H1 (cell line): ENCODE results near the gene KIAA1614. TPM values are rescaled to one million over a fixed set of nuclear protein-coding genes. Genes with fewer than 3 reads are reported as not detected.
"Not testable (repeated sequence)": the region's sequence is repeated elsewhere in the genome, so short reads cannot be mapped to it uniquely, and the experiment has no call there.

Experiments
- CTCF ChIA-PET: fragments of 300-600 bp; sonication (Branson Sonifier 250); formaldehyde crosslinking; loops from one replicate; lab custom pipeline; 2021; ENCODE audit not compliant: partially characterized antibody; lab: Charles Lee
- POLR2A ChIA-PET: fragments of 300-600 bp; sonication (Branson Sonifier 250); formaldehyde crosslinking; loops from one replicate; lab custom pipeline; 2021; ENCODE audit warnings: inconsistent platforms; ENCODE audit not compliant: partially characterized antibody; lab: Charles Lee
- DNase-seq, 2 experiments: peaks; one replicate each; pipeline versions ENCODE4 v3.0.0 to v3.0.0-alpha.2; 2010 to 2022; ENCODE audit warnings: low spot score in 2 of 2, low read depth in 1 of 2, mixed read lengths in 1 of 2
- FAIRE-seq: peaks from 2 replicates; lab custom pipeline; 2011; peaks lifted over from hg19 to GRCh38; lab: Jason Lieb, UNC
- H2AFZ ChIP-seq: 2 replicates; pipeline ENCODE4 v1.8.1; 2012; ENCODE audit warnings: low read length, inconsistent platforms
- H2AK5ac ChIP-seq: 2 replicates; pipeline ENCODE4 v1.6.1; 2013; ENCODE audit warnings: low read depth, low read length
- H2BK120ac ChIP-seq: replicated peaks from 2 replicates; pipeline ENCODE3; 2013; ENCODE audit warnings: low read depth, low read length, inconsistent platforms
- H2BK12ac ChIP-seq: 2 replicates; pipeline ENCODE4 v1.6.1; 2013; ENCODE audit warnings: low read depth, low read length
- H2BK15ac ChIP-seq: 2 replicates; pipeline ENCODE4 v1.6.1; 2013; ENCODE audit warnings: low read length
- H2BK20ac ChIP-seq: 2 replicates; pipeline ENCODE4 v1.6.1; 2013; ENCODE audit warnings: low read length
- H2BK5ac ChIP-seq: 2 replicates; pipeline ENCODE4 v1.6.1; 2013; ENCODE audit warnings: low read depth, low read length
- H3K14ac ChIP-seq: 2 replicates; pipeline ENCODE4 v1.6.1; 2013; ENCODE audit warnings: inconsistent platforms; ENCODE audit not compliant: insufficient read length
- H3K18ac ChIP-seq: 2 replicates; pipeline ENCODE4 v1.6.1; 2013; ENCODE audit warnings: low read length; ENCODE audit errors: extremely low read depth
- H3K23ac ChIP-seq: 2 replicates; pipeline ENCODE4 v1.6.1; 2013; ENCODE audit warnings: inconsistent platforms; ENCODE audit not compliant: insufficient read length
- H3K23me2 ChIP-seq: 2 replicates; pipeline ENCODE4 v1.6.1; 2013; ENCODE audit warnings: low read depth, low read length
- H3K27ac ChIP-seq: 2 replicates; pipeline ENCODE4 v1.6.1; 2011; ENCODE audit warnings: low read depth, low read length, inconsistent platforms
- H3K27me3 ChIP-seq, 4 experiments: replicated peaks in 1 of 4; 1 replicate in 1 of 4; 2 replicates in 3 of 4; pipeline versions ENCODE4 v1.6.1 to v1.8.1; 2011 to 2013; ENCODE audit warnings: low read length in 3 of 4, mild to moderate bottlenecking in 3 of 4, inconsistent platforms in 2 of 4, mixed read lengths in 2 of 4, moderate library complexity in 1 of 4; ENCODE audit not compliant: control insufficient read depth in 3 of 4, insufficient read depth in 3 of 4; ENCODE audit errors: extremely low read depth in 1 of 4
- H3K36me3 ChIP-seq, 4 experiments: 2 replicates each; pipeline versions ENCODE4 v1.6.1 to v1.8.1; 2011 to 2013; ENCODE audit warnings: mild to moderate bottlenecking in 4 of 4, low read length in 3 of 4, moderate library complexity in 2 of 4, control low read depth in 1 of 4, inconsistent platforms in 1 of 4; ENCODE audit not compliant: insufficient read depth in 4 of 4, control insufficient read depth in 2 of 4
- H3K4ac ChIP-seq: replicated peaks from 2 replicates; pipeline ENCODE3; 2013; ENCODE audit warnings: low read length, low read depth, mixed read lengths, inconsistent platforms; ENCODE audit not compliant: insufficient read length
- H3K4me1 ChIP-seq, 4 experiments: replicated peaks in 1 of 4; 1 replicate in 1 of 4; 2 replicates in 3 of 4; pipeline versions ENCODE4 v1.6.1 to v1.8.1; 2011 to 2013; ENCODE audit warnings: low read length in 3 of 4, inconsistent platforms in 2 of 4, mixed read lengths in 1 of 4; ENCODE audit not compliant: insufficient read depth in 4 of 4, control insufficient read depth in 3 of 4
- H3K4me2 ChIP-seq, 2 experiments: 2 replicates each; pipeline versions ENCODE4 v1.6.1 to v1.8.1; 2011 to 2013; ENCODE audit warnings: low read depth in 2 of 2, low read length in 2 of 2, control low read depth in 1 of 2, inconsistent platforms in 1 of 2, mild to moderate bottlenecking in 1 of 2; ENCODE audit not compliant: insufficient read depth in 1 of 2
- H3K4me3 ChIP-seq, 4 experiments: fragments of 200-600, 300-600 bp in 1 of 4; sonication (generic), shearing (Covaris generic), sonication (Bioruptor Twin) in 1 of 4; 2 replicates each; pipeline versions ENCODE4 v1.5.1 to v1.8.1; 2011 to 2016; ENCODE audit warnings: low read length in 4 of 4, low read depth in 3 of 4, control low read depth in 2 of 4, inconsistent platforms in 2 of 4, mild to moderate bottlenecking in 2 of 4, mixed read lengths in 1 of 4, moderate library complexity in 1 of 4; ENCODE audit not compliant: insufficient read depth in 2 of 4; ENCODE audit errors: extremely low read depth in 1 of 4
- H3K56ac ChIP-seq: replicated peaks from 2 replicates; pipeline ENCODE3; 2013; ENCODE audit warnings: low read depth, mild to moderate bottlenecking, mixed read lengths, low read length, inconsistent platforms; ENCODE audit not compliant: insufficient read length
- H3K79me1 ChIP-seq: 2 replicates; pipeline ENCODE4 v1.6.1; 2013; ENCODE audit warnings: low read depth, low read length, control low read depth
- H3K79me2 ChIP-seq, 2 experiments: 2 replicates each; pipeline versions ENCODE4 v1.6.1 to v1.8.1; 2012 to 2013; ENCODE audit warnings: low read length in 2 of 2, mild to moderate bottlenecking in 2 of 2, inconsistent platforms in 1 of 2; ENCODE audit not compliant: insufficient read depth in 2 of 2, control insufficient read depth in 1 of 2
- H3K9ac ChIP-seq, 4 experiments: replicated peaks in 1 of 4; 1 replicate in 1 of 4; 2 replicates in 3 of 4; pipeline versions ENCODE4 v1.6.1 to v1.8.1; 2011 to 2013; ENCODE audit warnings: low read depth in 3 of 4, low read length in 3 of 4, control low read depth in 2 of 4, mild to moderate bottlenecking in 2 of 4, moderate library complexity in 2 of 4, inconsistent platforms in 1 of 4; ENCODE audit errors: extremely low read depth in 1 of 4
- H3K9me3 ChIP-seq, 2 experiments: 2 replicates each; pipeline versions ENCODE4 v1.6.1 to v1.8.1; 2012 to 2013; ENCODE audit warnings: mild to moderate bottlenecking in 2 of 2, moderate library complexity in 2 of 2, control low read depth in 1 of 2, inconsistent platforms in 1 of 2, low read depth in 1 of 2, low read length in 1 of 2, mixed read lengths in 1 of 2; ENCODE audit not compliant: insufficient read depth in 2 of 2
- H4K20me1 ChIP-seq, 2 experiments: replicated peaks in 1 of 2; 2 replicates each; pipeline versions ENCODE3 to v1.8.1; 2011 to 2013; ENCODE audit warnings: inconsistent platforms in 2 of 2, low read length in 2 of 2, mild to moderate bottlenecking in 1 of 2; ENCODE audit not compliant: insufficient read depth in 2 of 2, control insufficient read depth in 1 of 2
- H4K5ac ChIP-seq: 2 replicates; pipeline ENCODE4 v1.6.1; 2013; ENCODE audit warnings: low read length, low read depth, mixed read lengths, inconsistent platforms; ENCODE audit not compliant: insufficient read length
- H4K8ac ChIP-seq: 2 replicates; pipeline ENCODE4 v1.8.0; 2013; ENCODE audit warnings: mild to moderate bottlenecking, moderate library complexity, low read length, inconsistent platforms; ENCODE audit not compliant: insufficient read depth; ENCODE audit errors: extremely low read depth
- H4K91ac ChIP-seq: replicated peaks from 2 replicates; pipeline ENCODE3; 2013; ENCODE audit warnings: low read length, mixed read lengths, inconsistent platforms; ENCODE audit not compliant: insufficient read length
- WGBS, 2 experiments: shearing (Covaris generic) in 1 of 2; methylation state at CpG; one replicate each; pipeline versions ENCODE4 v1.1.6 to v1.1.7; 2013 to 2015; ENCODE audit warnings: low lambda C conversion rate in 2 of 2, mixed read lengths in 2 of 2, inconsistent platforms in 1 of 2, low coverage in 1 of 2, missing lambda C conversion rate in 1 of 2; ENCODE audit not compliant: insufficient replicate concordance in 2 of 2, insufficient coverage in 1 of 2, insufficient read length in 1 of 2; ENCODE audit errors: extremely low coverage in 1 of 2, missing lambda C conversion rate in 1 of 2; 5-methylcytosine and 5-hydroxymethylcytosine counted together
- polyA plus RNA-seq, 7 experiments: library from polyadenylated mRNA; depleted of rRNA in 3 of 7; stranded (reverse) in 5 of 7; unstranded in 2 of 7; fragments of >200 nt in 5 of 7; fragments of 200-250 nt in 2 of 7; gene quantifications; 1 replicate in 5 of 7; 2 replicates in 1 of 7; 4 replicates in 1 of 7; pipeline versions ENCODE4 v1.2.1 to v1.2.3, GENCODE V29; 2011 to 2013; ENCODE audit warnings: missing spikeins in 2 of 7, mixed read lengths in 2 of 7
- total RNA-seq: library from RNA; stranded (reverse); fragmentation: NEBNext Ultra II Directional; extraction: Animal tissue kit (Norgen Biotek cat#: 25700); gene quantifications from 2 replicates; pipeline ENCODE4 v1.2.1, GENCODE V29; 2021

Gene KIAA1614
- total and polyA plus RNA-seq, 2 of the 8 experiments (the other 6 are each of a cell fraction or from before 2014, with no cell fraction given), result 1.3 to 3.1 TPM

- H2BK12ac ChIP-seq, H2AK5ac ChIP-seq, H3K79me1 ChIP-seq, H3K56ac ChIP-seq, H2BK120ac ChIP-seq, H3K18ac ChIP-seq, H3K23ac ChIP-seq, DNase-seq, H4K8ac ChIP-seq, CTCF ChIA-PET, H4K5ac ChIP-seq, H2BK15ac ChIP-seq, H3K14ac ChIP-seq, H3K4me3 ChIP-seq, H2BK5ac ChIP-seq, H3K27ac ChIP-seq, H3K9ac ChIP-seq, POLR2A ChIA-PET, H2BK20ac ChIP-seq, H3K9me3 ChIP-seq, H3K79me2 ChIP-seq, FAIRE-seq, H3K23me2 ChIP-seq, H4K20me1 ChIP-seq, H3K4me1 ChIP-seq, H2AFZ ChIP-seq, H3K27me3 ChIP-seq, H3K4ac ChIP-seq, H3K4me2 ChIP-seq, H4K91ac ChIP-seq: not testable (repeated sequence)
- peaks cover 0 to 24% (median 6%) of the 10 kb centered on the region in 4 experiments; a peak in 6 of 8 replicates for H3K36me3 ChIP-seq
- 94% methylated on average over 8 of the region's 8 CpGs; no CpG with 5 or more reads in 1 of the 2 experiments for WGBS, 2 experiments
Measured at GRCh38 chr1:180968834-180969233, 56.1 kb downstream of the KIAA1614 start.
